ENCODE data around the gene EMSY.

- TF ChIP-seq CTCF (IDR thresholded peaks at IDR 0.05) (no peak), POLR2AphosphoS5 (IDR thresholded peaks at IDR 0.05) (no peak), POLR2A (IDR thresholded peaks at IDR 0.05) (no peak), EP300 (IDR thresholded peaks at IDR 0.05) (no peak)
Observed at GRCh38 chr11:76577921-76578653, 133.3 kb downstream of the EMSY start.

Data from sigmoid colon (tissue), 4 donors.